Panc1 (cell line): ENCODE results near the gene RASGRP2.

Source experiments
- CTCF ChIP-seq: fragments of 450-650 bp; IDR thresholded peaks from 2 replicates; pipeline ENCODE4 v1.5.1; 2017; ENCODE audit warnings: mild to moderate bottlenecking
- POLR2AphosphoS5 ChIP-seq: IDR thresholded peaks from 2 replicates; pipeline ENCODE4 v1.6.1; 2012; ENCODE audit warnings: mild to moderate bottlenecking, low read depth, low read length, moderate library complexity
- SIN3A ChIP-seq: IDR thresholded peaks from 2 replicates; pipeline ENCODE4 v1.6.1; 2012; ENCODE audit warnings: low read depth, mild to moderate bottlenecking, low read length, moderate library complexity, borderline replicate concordance; ENCODE audit not compliant: insufficient read depth
- TCF7L2 ChIP-seq: IDR thresholded peaks from 2 replicates; pipeline ENCODE4 v1.6.1; 2011; ENCODE audit warnings: mild to moderate bottlenecking, low read depth, low read length, inconsistent platforms
- TF ChIP-seq, protein P1 (sequence below), 2 experiments: IDR thresholded peaks; 2 replicates each; pipeline ENCODE4 v1.6.1; 2011 to 2012; ENCODE audit warnings: low read depth in 2 of 2, control low read depth in 1 of 2, low read length in 1 of 2, mild to moderate bottlenecking in 1 of 2, moderate library complexity in 1 of 2; ENCODE audit not compliant: insufficient read depth in 1 of 2

DNA sequence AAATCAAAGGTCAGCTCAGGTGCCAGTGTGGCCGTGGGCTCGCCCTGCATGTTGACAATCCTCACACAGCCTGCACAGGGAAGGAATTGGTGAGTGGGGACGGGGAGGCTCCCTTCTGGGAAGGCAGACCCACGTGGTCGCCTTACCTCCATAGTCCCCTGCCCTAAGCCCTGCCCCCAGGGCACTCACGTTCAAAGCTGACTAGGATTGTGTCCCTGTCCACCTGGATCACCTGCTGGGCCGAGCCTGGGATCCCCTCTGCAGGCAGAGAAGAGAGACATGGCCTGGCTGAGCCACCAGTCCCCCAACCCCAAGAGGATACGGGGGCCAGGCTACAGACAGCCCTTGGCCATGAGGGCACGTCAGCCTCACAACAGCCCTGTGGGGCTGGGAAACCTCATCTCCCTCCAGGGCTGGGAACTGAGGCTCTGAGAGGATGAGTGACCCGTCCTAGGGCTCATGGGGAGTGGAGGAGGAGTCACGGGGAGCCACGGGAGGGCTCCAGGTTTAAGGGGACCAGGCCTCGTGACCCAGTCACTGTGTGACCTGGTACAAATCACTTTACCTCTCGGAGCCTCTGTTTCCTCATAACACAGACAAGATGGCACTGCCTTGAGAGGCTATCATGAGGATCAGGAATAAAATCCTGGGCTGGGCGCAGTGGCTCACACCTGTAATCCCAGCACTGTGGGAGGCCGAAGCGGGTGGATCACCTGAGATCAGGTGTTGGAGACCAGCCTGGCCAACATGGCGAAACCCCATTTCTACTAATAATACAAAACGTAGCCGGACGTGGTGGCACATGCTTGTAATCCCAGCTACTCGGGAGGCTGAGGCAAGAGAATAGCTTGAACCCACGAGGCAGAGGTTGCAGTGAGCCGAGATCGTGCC is 46.5 kb upstream of the RASGRP2 start:
- TF ChIP-seq CTCF (no peak), POLR2AphosphoS5 (no peak), SIN3A (no peak), TCF7L2 (no peak)
- TF ChIP-seq, protein P1, sequence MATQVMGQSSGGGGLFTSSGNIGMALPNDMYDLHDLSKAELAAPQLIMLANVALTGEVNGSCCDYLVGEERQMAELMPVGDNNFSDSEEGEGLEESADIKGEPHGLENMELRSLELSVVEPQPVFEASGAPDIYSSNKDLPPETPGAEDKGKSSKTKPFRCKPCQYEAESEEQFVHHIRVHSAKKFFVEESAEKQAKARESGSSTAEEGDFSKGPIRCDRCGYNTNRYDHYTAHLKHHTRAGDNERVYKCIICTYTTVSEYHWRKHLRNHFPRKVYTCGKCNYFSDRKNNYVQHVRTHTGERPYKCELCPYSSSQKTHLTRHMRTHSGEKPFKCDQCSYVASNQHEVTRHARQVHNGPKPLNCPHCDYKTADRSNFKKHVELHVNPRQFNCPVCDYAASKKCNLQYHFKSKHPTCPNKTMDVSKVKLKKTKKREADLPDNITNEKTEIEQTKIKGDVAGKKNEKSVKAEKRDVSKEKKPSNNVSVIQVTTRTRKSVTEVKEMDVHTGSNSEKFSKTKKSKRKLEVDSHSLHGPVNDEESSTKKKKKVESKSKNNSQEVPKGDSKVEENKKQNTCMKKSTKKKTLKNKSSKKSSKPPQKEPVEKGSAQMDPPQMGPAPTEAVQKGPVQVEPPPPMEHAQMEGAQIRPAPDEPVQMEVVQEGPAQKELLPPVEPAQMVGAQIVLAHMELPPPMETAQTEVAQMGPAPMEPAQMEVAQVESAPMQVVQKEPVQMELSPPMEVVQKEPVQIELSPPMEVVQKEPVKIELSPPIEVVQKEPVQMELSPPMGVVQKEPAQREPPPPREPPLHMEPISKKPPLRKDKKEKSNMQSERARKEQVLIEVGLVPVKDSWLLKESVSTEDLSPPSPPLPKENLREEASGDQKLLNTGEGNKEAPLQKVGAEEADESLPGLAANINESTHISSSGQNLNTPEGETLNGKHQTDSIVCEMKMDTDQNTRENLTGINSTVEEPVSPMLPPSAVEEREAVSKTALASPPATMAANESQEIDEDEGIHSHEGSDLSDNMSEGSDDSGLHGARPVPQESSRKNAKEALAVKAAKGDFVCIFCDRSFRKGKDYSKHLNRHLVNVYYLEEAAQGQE (IDR thresholded peaks at IDR 0.05; ENCODE audit: insufficient read depth in 1 of 2, low read depth in 2 of 2, low read length in 1 of 2): no peak
